Type B pancreatic cell (in vitro differentiated cells): Measurements from ENCODE around the gene RASGEF1C. TPM values are rescaled to one million over a fixed set of nuclear protein-coding genes. Genes with fewer than 3 reads are reported as not detected.
A peak's percentile ranks its signal among the peaks of the same experiment; 100 is the strongest.

Source experiments
- DNase-seq: peaks from one replicate; pipeline ENCODE4 v3.0.0; 2021; ENCODE audit warnings: mixed read lengths; ENCODE audit not compliant: unreplicated experiment; ENCODE audit errors: extremely low spot score
- H3K27ac Mint-ChIP-seq: 2 replicates; pipeline ENCODE4 v1.8.0; 2021; ENCODE audit warnings: mild to moderate bottlenecking, mixed read lengths
- H3K27me3 Mint-ChIP-seq: 2 replicates; pipeline ENCODE4 v1.8.0; 2021; ENCODE audit warnings: mixed read lengths
- H3K36me3 Mint-ChIP-seq: 2 replicates; pipeline ENCODE4 v1.8.0; 2021; ENCODE audit warnings: mixed read lengths
- H3K4me1 Mint-ChIP-seq: one replicate; pipeline ENCODE4 v1.8.0; 2021; ENCODE audit warnings: mixed read lengths; ENCODE audit not compliant: unreplicated experiment
- H3K4me3 Mint-ChIP-seq: 2 replicates; pipeline ENCODE4 v1.8.0; 2021; ENCODE audit warnings: mild to moderate bottlenecking, mixed read lengths
- H3K9me3 Mint-ChIP-seq: 2 replicates; pipeline ENCODE4 v1.8.0; 2021; ENCODE audit warnings: mixed read lengths
- total RNA-seq: library from RNA; stranded (reverse); gene quantifications from 2 replicates; pipeline ENCODE4 v1.2.1, GENCODE V29; 2021; ENCODE audit warnings: low replicate concordance
- TF ChIP-seq, protein P1 (sequence below): fragments of 200-600 bp; sonication (generic); conservative IDR thresholded peaks from 2 replicates; pipeline ENCODE4 v1.5.0; 2021; ENCODE audit warnings: antibody characterized with exemption, mild to moderate bottlenecking

Gene RASGEF1C
- total RNA-seq, 1 donor from 2014 or later: 0.77 TPM

DNA sequence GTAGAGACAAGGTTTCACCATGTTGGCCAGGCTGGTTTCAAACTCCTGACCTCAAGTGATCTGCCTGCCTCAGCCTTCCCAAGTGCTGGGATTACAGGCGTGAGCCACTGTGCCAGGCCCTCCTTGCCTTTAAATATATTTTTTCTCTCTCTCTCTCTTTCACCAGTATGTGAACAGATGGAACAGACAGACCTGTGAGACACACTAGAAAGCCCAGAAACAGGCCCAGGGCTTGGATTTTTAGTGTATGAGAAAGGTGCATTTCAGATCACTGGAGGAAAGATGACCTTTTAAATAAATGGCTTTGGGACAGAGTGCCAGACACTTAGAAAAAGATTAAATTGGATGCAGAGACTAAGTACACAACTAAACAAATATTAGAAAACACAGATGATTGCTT is 3.1 kb downstream of the RASGEF1C start:
- Mint-ChIP-seq H3K27me3 (peaks cover 21% of the 10 kb centered on the region), H3K9me3 (no peaks in the 10 kb centered on the region), H3K4me3 (no peak overlapping the region), H3K27ac (no peak overlapping the region), H3K4me1 (peaks cover 7% of the 10 kb centered on the region), H3K36me3 (no peaks in the 10 kb centered on the region)
- TF ChIP-seq, protein P1, sequence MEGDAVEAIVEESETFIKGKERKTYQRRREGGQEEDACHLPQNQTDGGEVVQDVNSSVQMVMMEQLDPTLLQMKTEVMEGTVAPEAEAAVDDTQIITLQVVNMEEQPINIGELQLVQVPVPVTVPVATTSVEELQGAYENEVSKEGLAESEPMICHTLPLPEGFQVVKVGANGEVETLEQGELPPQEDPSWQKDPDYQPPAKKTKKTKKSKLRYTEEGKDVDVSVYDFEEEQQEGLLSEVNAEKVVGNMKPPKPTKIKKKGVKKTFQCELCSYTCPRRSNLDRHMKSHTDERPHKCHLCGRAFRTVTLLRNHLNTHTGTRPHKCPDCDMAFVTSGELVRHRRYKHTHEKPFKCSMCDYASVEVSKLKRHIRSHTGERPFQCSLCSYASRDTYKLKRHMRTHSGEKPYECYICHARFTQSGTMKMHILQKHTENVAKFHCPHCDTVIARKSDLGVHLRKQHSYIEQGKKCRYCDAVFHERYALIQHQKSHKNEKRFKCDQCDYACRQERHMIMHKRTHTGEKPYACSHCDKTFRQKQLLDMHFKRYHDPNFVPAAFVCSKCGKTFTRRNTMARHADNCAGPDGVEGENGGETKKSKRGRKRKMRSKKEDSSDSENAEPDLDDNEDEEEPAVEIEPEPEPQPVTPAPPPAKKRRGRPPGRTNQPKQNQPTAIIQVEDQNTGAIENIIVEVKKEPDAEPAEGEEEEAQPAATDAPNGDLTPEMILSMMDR: no peak
- no peak for DNase-seq

DNA sequence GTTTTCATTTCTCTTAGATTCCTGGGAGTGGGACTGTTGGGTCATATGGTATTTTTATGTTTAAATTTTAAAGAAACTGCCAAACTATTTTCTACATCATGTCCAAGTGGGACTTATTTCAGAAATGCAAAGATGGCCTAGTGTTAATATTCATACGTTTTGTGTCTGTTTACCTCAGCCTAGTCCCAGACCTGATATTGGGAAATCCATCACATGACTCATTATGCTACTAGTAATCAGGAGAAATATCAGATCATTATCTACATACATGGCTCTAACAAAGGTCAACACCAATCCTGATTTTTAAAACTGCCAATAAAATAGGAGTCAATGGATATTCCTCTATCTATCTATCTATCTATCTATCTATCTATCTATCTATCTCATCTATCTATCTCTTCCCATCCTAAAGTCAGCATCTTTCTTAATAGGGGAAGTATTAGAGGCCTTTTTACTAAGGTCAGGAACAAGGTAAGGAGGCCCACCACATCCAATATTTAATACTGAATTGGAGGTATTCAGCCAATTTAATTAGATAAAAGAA is 4.7 kb downstream of the RASGEF1C start:
- Mint-ChIP-seq H3K4me3 (no peak overlapping the region), H3K27ac (no peak overlapping the region), H3K36me3 (no peaks in the 10 kb centered on the region), H3K27me3 (peaks cover 17% of the 10 kb centered on the region), H3K9me3 (no peaks in the 10 kb centered on the region), H3K4me1 (peaks cover 7% of the 10 kb centered on the region)
- TF ChIP-seq, protein P1: no peak
- no peak for DNase-seq

DNA sequence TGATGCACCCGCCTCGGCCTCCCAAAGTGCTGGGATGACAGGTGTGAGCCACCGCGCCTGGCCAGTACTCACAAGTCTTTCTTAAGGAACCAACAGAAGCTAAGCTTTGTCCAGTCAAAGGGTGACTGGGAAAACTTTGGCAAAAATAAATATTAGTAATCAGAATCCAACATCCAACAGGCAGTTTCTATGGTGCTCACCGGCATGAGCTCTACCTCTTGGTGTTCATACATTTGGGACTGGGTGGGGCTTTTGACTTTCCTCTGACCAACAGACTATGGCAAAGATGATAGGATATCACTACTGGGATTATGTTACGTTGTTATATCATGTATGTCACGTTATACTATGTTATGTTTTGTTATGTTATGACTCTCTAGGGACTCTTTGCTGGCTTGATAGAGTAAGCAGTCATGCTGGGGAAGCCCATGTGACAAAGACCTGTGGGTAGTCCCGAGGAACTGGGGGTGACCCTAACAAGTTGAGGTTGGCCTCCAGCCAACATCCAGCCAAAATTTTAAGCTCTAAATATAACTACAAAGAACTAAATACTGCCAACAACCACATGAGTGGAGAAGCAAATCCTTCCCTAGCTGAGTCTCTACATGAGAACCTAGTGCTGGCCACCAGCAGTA is 6.0 kb downstream of the RASGEF1C start:
- Mint-ChIP-seq H3K9me3 (no peaks in the 10 kb centered on the region), H3K36me3 (no peaks in the 10 kb centered on the region), H3K4me3 (no peak overlapping the region), H3K27me3 (peaks cover 11% of the 10 kb centered on the region), H3K27ac (no peak overlapping the region), H3K4me1 (peaks cover 3% of the 10 kb centered on the region)
- no peak for DNase-seq
- TF ChIP-seq, protein P1: no peak

DNA sequence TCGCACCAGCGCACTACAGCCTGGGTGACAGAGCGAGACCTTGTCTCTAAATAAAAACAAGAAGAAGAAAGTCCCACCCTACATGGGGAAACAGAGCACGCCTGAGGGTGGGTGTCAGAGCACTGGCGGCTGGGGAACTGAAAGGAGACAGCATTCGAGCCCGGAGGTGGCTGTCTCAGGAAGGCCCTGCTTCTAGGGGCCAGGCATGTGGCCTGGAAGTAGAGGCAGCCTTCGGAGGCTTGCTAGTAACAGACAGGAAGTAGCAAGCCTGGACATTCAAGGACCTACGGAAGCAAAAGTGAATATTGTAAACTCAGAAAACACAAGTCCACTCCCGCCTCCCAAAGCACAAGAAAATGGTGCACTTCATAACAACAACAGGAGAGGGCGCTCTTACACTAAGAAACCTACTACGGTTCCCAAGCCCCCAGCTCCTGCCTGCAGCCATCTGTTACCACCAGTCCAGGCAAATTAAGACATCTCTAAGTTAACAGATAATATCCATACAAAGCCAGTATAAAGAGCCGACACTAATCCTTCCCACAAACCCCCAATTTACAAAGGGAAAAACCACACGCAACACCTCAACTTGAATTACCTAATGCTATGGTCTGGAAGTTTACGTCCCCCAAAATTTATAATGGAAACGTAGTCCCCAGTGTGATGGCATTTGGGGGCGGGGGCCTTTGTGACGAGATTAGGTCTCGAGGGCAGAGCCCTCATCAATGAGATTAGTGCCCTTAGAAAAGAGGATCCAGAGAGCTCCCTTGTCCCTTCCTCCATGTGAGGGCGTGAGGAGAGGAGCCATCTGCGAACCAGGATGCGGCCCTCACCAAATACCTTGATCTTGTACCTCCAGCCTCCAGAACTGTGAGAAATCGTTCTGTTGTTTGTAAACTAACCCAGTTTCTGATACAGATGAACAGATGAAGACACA is 7.7 kb downstream of the RASGEF1C start:
- H3K27ac Mint-ChIP-seq: no peak overlapping the region
- TF ChIP-seq, protein P1: peak; percentile 69
- DNase-seq: no peak
- H3K4me1 Mint-ChIP-seq: no peaks in the 10 kb centered on the region
- no peak overlapping the region for H3K4me3 Mint-ChIP-seq
- no peaks in the 10 kb centered on the region for H3K9me3 Mint-ChIP-seq
- H3K36me3 Mint-ChIP-seq: no peaks in the 10 kb centered on the region
- no peaks in the 10 kb centered on the region for H3K27me3 Mint-ChIP-seq

DNA sequence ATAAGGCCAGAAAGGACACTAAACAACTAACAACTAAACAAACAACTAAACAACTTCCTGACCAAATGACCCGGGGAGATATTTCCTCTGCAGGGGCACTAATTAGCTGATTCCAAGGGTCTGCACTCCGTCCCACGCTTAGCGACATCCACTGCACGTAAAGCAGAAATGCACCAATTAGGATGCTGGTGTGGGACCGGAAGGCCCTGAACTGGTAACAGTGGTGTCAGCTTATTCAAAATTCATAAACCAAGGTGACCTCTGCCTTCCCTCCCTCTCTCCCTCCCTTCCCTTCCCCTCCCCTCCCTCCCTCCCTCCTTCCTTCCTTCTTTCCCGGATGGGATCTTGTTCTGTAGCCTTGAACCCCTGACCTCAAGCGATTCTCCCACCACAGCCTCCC is 9.6 kb downstream of the RASGEF1C start:
- H3K4me3 Mint-ChIP-seq: no peak overlapping the region
- no peaks in the 10 kb centered on the region for H3K9me3 Mint-ChIP-seq
- H3K27ac Mint-ChIP-seq: no peak overlapping the region
- DNase-seq: no peak
- H3K36me3 Mint-ChIP-seq: no peaks in the 10 kb centered on the region
- TF ChIP-seq, protein P1: no peak
- no peaks in the 10 kb centered on the region for H3K4me1 Mint-ChIP-seq
- no peaks in the 10 kb centered on the region for H3K27me3 Mint-ChIP-seq
